C4-2B (cell line): Measurements from ENCODE around the gene SLC45A2.

Experiments used
- ZFX ChIP-seq: fragments of 450-650 bp; IDR thresholded peaks from 2 replicates; pipeline ENCODE4 v1.6.1; 2017
- TF ChIP-seq, protein P1 (sequence below): fragments of 450-650 bp; conservative IDR thresholded peaks from 2 replicates; pipeline ENCODE4 v1.5.1; 2017; ENCODE audit warnings: mild to moderate bottlenecking

DNA sequence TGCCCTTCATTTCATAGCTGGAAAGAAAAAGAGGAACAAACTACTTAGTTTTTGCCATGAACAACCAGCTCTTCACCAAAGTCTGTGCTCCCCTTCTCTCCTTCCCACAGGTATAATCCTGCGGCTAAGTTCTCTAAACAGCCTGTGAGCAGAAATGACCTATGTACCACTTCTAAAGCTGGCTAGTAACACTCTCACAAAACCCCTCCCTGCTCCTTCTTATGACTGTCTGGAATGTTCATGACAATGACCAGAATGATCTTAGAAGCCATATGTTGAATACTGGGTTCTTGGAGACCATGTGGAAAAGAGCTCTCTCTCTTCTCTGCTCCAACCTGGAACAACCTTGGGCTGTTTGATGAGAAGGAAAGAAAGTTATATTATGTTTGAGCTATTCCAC is 36.2 kb upstream of the SLC45A2 start:
- TF ChIP-seq, protein P1, sequence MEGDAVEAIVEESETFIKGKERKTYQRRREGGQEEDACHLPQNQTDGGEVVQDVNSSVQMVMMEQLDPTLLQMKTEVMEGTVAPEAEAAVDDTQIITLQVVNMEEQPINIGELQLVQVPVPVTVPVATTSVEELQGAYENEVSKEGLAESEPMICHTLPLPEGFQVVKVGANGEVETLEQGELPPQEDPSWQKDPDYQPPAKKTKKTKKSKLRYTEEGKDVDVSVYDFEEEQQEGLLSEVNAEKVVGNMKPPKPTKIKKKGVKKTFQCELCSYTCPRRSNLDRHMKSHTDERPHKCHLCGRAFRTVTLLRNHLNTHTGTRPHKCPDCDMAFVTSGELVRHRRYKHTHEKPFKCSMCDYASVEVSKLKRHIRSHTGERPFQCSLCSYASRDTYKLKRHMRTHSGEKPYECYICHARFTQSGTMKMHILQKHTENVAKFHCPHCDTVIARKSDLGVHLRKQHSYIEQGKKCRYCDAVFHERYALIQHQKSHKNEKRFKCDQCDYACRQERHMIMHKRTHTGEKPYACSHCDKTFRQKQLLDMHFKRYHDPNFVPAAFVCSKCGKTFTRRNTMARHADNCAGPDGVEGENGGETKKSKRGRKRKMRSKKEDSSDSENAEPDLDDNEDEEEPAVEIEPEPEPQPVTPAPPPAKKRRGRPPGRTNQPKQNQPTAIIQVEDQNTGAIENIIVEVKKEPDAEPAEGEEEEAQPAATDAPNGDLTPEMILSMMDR: no peak
- no peak for TF ChIP-seq ZFX
